Effector memory CD8-positive, alpha-beta T cell (primary cell): ENCODE results near the gene HOGA1.
"Not testable (repeated sequence)": the region's sequence is repeated elsewhere in the genome, so short reads cannot be mapped to it uniquely, and the experiment has no call there.

Experiments
- ATAC-seq: fragments of 150-1000 bp; cut with Tn5 transposase; replicated peaks from 2 replicates; pipeline ENCODE4 v1.10.0; 2021; ENCODE audit warnings: mild to moderate bottlenecking, moderate library complexity
- DNase-seq, 3 experiments: peaks; one replicate each; pipeline ENCODE4 v3.0.0; 2021
- H3K27ac Mint-ChIP-seq, 2 donors: one replicate each; pipeline ENCODE4 v1.8.0; 2022; ENCODE audit warnings: mild to moderate bottlenecking in 2 of 2, mixed read lengths in 2 of 2, moderate library complexity in 2 of 2
- H3K27me3 Mint-ChIP-seq, 2 donors: one replicate each; pipeline ENCODE4 v1.8.0; 2022; ENCODE audit warnings: mixed read lengths in 2 of 2
- H3K36me3 Mint-ChIP-seq: one replicate; pipeline ENCODE4 v1.8.0; 2022; ENCODE audit warnings: mild to moderate bottlenecking, moderate library complexity, mixed read lengths; ENCODE audit not compliant: insufficient read depth
- H3K4me1 Mint-ChIP-seq, 2 donors: one replicate each; pipeline ENCODE4 v1.8.0; 2022; ENCODE audit warnings: low read depth in 2 of 2, mixed read lengths in 2 of 2
- H3K4me3 Mint-ChIP-seq, 2 donors: one replicate each; pipeline ENCODE4 v1.8.0; 2022; ENCODE audit warnings: mild to moderate bottlenecking in 2 of 2, mixed read lengths in 2 of 2, moderate library complexity in 2 of 2
- H3K9me3 Mint-ChIP-seq, 2 donors: one replicate each; pipeline ENCODE4 v1.8.0; 2022; ENCODE audit warnings: mixed read lengths in 2 of 2

The HOGA1 gene

GRCh38 chr10:97547962-97548361, 36.2 kb upstream of the HOGA1 start:
- H3K27me3 Mint-ChIP-seq: peaks cover 8 to 14% of the 10 kb centered on the region in 2 donors
- no peak overlapping the region for H3K27ac Mint-ChIP-seq
- DNase-seq (no peak), ATAC-seq (no peak)
- peaks cover 0 to 6% of the 10 kb centered on the region in 2 donors for H3K4me1 Mint-ChIP-seq
- peaks cover 2% of the 10 kb centered on the region for H3K36me3 Mint-ChIP-seq
- no peak overlapping the region for H3K4me3 Mint-ChIP-seq
- no peaks in the 10 kb centered on the region for H3K9me3 Mint-ChIP-seq

- DNase-seq (no peak), ATAC-seq (no peak)
- H3K27me3 Mint-ChIP-seq: peaks cover 5 to 6% of the 10 kb centered on the region in 2 donors
- no peaks in the 10 kb centered on the region for H3K9me3 Mint-ChIP-seq
- H3K36me3 Mint-ChIP-seq: peaks cover 2% of the 10 kb centered on the region
- no peak overlapping the region for H3K27ac Mint-ChIP-seq
- H3K4me3 Mint-ChIP-seq: no peak overlapping the region
- peaks cover 0 to 4% of the 10 kb centered on the region in 2 donors for H3K4me1 Mint-ChIP-seq
Measured at GRCh38 chr10:97548828-97549455, 35.2 kb upstream of the HOGA1 start.

DNA sequence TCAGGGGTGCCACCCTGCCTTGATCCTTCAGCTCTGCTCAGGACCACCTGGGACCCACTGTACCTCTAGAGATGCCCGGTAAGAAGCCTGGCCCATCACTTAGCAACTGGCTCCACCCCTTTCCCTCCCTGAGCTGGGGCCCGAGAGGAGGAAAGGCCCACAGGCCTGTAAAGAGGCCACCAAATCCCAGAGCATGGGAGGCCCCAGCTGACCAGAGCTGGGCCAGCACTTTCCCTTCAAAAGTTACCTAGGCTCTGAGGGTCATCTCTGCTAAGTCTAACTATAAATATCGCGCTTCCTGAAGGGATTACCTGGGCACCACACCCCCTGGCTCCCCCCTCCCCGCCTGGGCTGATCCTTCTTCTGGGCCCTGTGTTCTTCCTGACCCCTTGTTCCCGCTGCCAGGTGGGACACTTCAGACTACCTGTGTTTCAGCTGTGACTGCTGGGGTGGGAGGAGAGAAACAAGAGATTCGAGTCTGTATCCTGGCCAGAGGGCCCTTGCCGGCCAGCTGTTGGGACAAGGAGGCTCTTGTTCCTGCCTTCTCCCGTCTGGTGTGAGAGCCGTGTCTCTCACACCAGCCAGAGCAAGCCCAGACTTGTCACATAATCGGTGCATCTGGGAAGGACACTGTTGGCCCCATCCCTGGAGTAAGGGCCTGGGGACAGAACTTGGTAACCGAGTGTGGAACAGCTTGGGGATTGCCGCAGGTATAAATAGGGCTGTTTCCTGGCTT, 34.4 kb upstream of the HOGA1 start:
- Mint-ChIP-seq H3K27ac (no peak overlapping the region), H3K27me3 (peaks cover 5 to 6% of the 10 kb centered on the region in 2 donors), H3K4me1 (peaks cover 0 to 4% of the 10 kb centered on the region in 2 donors)

DNA sequence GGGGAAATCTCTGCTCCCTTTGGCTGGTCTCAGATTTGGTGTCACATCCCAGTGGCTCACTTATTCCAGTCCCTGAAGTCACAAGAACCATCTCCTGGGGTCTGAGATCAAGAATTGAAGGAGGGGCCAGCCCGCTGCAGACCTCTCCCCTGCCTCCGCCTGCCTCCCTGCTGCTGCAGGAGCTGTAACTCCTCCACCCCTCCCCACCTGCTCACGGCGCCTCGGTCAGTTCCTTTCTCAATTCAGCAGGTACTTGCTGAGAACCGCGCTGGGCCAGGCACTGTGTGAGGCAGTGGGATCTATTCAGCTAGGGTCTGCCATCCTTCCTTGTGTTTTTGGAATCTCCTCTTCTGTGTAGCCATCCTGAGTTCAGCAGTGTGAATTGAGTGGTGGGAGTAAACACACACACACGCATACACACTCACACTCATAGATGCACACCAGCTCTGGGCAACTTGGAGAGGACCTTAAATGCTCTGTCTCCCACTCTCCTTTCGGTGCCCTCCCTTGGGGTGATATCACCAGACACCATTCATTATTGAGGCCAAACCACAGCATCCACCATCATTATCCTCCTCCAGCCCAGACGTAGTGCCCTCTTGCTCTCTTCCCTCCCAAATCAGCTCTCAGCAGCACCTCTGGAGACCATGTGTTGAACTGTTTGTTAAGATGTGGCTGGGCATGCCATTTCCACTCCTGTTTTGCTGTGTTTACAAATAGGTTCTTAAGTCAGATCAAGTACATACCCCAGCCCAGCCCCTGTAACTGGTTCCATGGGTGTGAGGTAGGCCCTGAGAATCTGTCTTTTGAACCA, 33.6 kb upstream of the HOGA1 start:
- Mint-ChIP-seq H3K4me1 (peaks cover 0 to 4% of the 10 kb centered on the region in 2 donors), H3K36me3 (peaks cover 2% of the 10 kb centered on the region), H3K4me3 (no peak overlapping the region), H3K9me3 (no peaks in the 10 kb centered on the region), H3K27ac (no peak overlapping the region), H3K27me3 (peaks cover 5 to 6% of the 10 kb centered on the region in 2 donors)
- no peak for ATAC-seq
- DNase-seq: no peak

More for the DNA sequence above, 34.4 kb upstream of the HOGA1 start:
- Mint-ChIP-seq H3K36me3 (peaks cover 2% of the 10 kb centered on the region), H3K4me3 (no peak overlapping the region), H3K9me3 (no peaks in the 10 kb centered on the region)
- ATAC-seq (no peak), DNase-seq (no peak)

DNA sequence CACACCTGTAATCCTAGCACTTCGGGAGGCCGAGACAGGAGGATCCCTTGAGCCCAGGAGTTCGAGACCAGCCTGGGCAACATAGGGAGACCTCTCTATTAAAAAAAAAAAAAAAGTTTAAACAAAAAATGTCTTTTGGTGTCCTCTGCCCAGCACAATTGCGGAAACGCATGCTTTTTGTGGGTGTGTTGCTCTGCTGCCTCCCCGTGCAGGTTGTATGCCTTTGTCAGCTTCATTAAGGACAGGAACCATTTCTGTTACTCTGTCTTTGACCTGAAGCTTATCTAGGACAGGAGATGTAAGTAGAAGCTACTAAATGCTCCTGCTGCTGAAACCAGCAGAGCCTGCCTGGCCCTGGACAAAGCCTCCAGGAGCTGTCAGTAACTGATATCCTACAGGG, 32.9 kb upstream of the HOGA1 start:
- Mint-ChIP-seq H3K27ac (no peak overlapping the region), H3K36me3 (peaks cover 2% of the 10 kb centered on the region), H3K4me1 (peaks cover 0 to 4% of the 10 kb centered on the region in 2 donors), H3K27me3 (peaks cover 5 to 6% of the 10 kb centered on the region in 2 donors), H3K9me3 (no peaks in the 10 kb centered on the region), H3K4me3 (no peak overlapping the region)
- ATAC-seq: no peak
- DNase-seq: no peak

- H3K4me3 Mint-ChIP-seq: no peak overlapping the region
- peak overlapping the region in 1 of 2 donors; percentile 24 for H3K27ac Mint-ChIP-seq
- H3K36me3 Mint-ChIP-seq: peaks cover 2% of the 10 kb centered on the region
- H3K4me1 Mint-ChIP-seq: peaks cover 0 to 2% of the 10 kb centered on the region in 2 donors
- H3K9me3 Mint-ChIP-seq: no peaks in the 10 kb centered on the region
- ATAC-seq (peak; percentile 85), DNase-seq (peak; percentile 35 to 44 (median 42))
- no peaks in the 10 kb centered on the region for H3K27me3 Mint-ChIP-seq
Measured at GRCh38 chr10:97553575-97554031, 30.6 kb upstream of the HOGA1 start.

DNA sequence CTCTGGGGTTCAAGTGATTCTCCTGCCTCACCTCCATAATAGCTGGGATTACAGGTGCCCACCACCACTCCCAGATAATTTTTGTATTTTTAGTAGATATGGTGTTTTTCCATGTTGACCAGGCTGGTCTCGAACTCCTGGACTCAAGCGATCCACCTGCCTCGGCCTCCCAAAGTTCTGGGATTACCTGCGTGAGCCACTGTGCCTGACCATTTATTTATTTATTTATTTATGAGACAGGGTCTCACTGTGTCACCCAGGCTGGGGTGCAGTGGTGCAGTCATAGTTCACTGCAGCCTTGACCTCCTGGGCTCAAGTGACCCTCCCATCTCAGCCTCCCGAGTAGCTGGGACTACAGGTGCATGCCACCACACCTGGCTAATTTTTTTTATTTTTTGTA, 29.9 kb upstream of the HOGA1 start:
- not testable (repeated sequence) for H3K9me3 Mint-ChIP-seq, DNase-seq, H3K27ac Mint-ChIP-seq, ATAC-seq, H3K4me3 Mint-ChIP-seq, H3K27me3 Mint-ChIP-seq, H3K36me3 Mint-ChIP-seq, H3K4me1 Mint-ChIP-seq

GRCh38 chr10:97555541-97555940, 28.6 kb upstream of the HOGA1 start:
- H3K4me1 Mint-ChIP-seq, H3K9me3 Mint-ChIP-seq, DNase-seq, H3K4me3 Mint-ChIP-seq, H3K27me3 Mint-ChIP-seq, ATAC-seq, H3K27ac Mint-ChIP-seq, H3K36me3 Mint-ChIP-seq: not testable (repeated sequence)

DNA sequence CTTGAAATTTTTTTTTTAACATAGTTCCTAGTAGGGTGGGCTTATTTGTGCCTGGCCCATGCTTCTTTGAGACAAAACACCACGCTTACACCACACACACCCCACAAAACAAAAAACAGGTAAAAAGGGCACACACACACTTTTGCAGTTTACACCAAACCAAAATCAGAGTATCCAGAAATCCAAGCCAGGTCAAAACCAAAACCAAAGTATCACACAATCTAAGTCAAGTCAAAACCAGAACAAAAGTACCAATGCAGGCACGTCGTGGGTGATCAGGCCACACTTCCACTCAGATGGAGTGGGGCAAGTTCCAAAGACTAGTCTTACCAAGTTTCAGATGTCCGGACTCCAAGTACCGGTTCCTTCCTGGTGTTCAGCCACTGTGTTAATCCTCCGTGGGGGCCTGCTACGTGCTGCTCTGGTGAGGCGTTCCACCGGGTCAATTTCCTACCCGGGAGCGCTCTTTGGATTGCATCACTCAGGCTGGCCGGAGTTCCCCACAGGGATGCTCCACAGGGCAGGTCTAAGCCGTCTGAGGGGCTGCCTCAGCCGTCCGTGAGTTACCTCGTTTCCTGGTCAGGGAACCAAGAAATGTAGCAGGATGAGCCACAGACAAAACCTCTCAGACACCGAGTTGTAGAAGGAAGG, 23.3 kb upstream of the HOGA1 start:
- H3K9me3 Mint-ChIP-seq, H3K4me1 Mint-ChIP-seq, H3K4me3 Mint-ChIP-seq, DNase-seq, H3K27me3 Mint-ChIP-seq, H3K36me3 Mint-ChIP-seq, ATAC-seq: not testable (repeated sequence)
- H3K27ac Mint-ChIP-seq: peak overlapping the region in 1 of 2 donors; percentile 36

GRCh38 chr10:97561386-97562077, 22.7 kb upstream of the HOGA1 start:
- H3K27ac Mint-ChIP-seq: peak overlapping the region in 1 of 2 donors; percentile 36
- H3K27me3 Mint-ChIP-seq, H3K4me3 Mint-ChIP-seq, ATAC-seq, DNase-seq, H3K4me1 Mint-ChIP-seq, H3K9me3 Mint-ChIP-seq, H3K36me3 Mint-ChIP-seq: not testable (repeated sequence)

- not testable (repeated sequence) for DNase-seq, H3K27me3 Mint-ChIP-seq, H3K27ac Mint-ChIP-seq, H3K4me3 Mint-ChIP-seq, H3K4me1 Mint-ChIP-seq, H3K36me3 Mint-ChIP-seq, ATAC-seq, H3K9me3 Mint-ChIP-seq
Measured at GRCh38 chr10:97562329-97562728, 21.9 kb upstream of the HOGA1 start.

DNA sequence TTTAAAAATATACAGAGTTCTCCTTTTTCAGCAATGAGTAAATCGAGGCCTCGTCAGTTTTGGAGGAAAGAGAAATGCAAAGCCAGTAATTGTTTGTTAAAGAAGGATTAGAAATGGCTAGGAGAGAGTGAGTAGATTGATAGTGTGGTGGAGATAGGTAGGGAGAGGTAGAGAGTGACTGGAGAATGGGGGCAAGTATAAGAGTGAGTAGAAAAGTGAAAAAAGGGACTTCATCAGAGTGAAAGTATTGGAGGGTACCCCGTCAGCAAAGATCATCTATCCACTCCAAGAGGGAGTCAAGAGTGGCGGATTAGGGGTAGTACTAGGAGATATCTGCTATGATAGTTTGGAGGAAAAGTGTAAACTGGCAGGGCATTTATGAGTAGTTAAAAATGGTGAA, 20.9 kb upstream of the HOGA1 start:
- ATAC-seq (no peak), DNase-seq (no peak)
- Mint-ChIP-seq H3K36me3 (peaks cover 4% of the 10 kb centered on the region), H3K27ac (no peak overlapping the region), H3K27me3 (no peaks in the 10 kb centered on the region), H3K9me3 (no peaks in the 10 kb centered on the region), H3K4me1 (no peaks in the 10 kb centered on the region), H3K4me3 (no peak overlapping the region)

DNA sequence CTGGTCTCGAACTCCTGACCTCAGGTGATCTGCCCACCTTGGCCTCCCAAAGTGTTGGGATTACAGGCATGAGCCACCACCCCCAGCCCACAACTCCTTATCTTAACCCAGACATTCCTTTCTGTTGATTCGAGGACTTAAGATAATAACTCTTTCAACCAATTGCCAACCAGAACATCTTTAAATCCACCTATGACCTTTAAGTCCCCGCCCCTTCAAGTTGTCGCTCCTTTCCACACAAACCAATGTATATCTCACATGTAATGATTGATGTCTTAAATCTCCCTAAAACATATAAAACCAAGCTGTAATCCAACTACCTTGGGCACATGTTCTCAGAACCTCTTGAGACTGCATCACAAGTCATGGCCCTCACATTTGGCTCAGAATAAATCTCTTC, 19.4 kb upstream of the HOGA1 start:
- Mint-ChIP-seq H3K27me3 (no peaks in the 10 kb centered on the region), H3K4me1 (no peaks in the 10 kb centered on the region), H3K36me3 (peaks cover 4% of the 10 kb centered on the region), H3K4me3 (no peak overlapping the region), H3K27ac (no peak overlapping the region), H3K9me3 (no peaks in the 10 kb centered on the region)
- ATAC-seq (no peak), DNase-seq (no peak)
